Measurements from ENCODE around the gene FGF18.

Gene FGF18

GRCh38 chr5:171425596-171426244, 6.3 kb downstream of the FGF18 start:
- DNase-seq: no peak

DNA sequence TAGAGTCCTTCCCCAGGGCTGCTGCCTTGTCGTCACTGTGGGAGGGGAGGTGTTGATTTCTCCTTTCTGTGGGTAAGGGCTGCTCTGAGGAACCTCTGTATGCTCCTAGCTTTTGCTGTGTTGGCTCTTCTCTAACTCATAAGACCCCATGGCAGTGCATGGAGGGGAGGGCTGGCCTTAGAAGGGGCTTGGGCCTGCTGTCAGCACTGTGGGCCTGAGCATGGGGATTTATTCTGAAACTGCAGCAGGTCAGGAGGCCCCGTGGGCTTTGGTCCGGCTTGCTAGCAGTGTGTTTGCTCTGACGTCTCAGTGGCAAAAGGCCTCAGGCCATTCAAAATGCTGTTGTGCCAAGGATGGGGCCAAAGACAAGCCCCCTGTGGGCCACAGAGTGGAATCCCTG, 6.8 kb downstream of the FGF18 start:
- DNase-seq: no peak

- DNase-seq: no peak
These were observed 7.2 kb downstream of the FGF18 start for GRCh38 chr5:171426680-171427079.

DNA sequence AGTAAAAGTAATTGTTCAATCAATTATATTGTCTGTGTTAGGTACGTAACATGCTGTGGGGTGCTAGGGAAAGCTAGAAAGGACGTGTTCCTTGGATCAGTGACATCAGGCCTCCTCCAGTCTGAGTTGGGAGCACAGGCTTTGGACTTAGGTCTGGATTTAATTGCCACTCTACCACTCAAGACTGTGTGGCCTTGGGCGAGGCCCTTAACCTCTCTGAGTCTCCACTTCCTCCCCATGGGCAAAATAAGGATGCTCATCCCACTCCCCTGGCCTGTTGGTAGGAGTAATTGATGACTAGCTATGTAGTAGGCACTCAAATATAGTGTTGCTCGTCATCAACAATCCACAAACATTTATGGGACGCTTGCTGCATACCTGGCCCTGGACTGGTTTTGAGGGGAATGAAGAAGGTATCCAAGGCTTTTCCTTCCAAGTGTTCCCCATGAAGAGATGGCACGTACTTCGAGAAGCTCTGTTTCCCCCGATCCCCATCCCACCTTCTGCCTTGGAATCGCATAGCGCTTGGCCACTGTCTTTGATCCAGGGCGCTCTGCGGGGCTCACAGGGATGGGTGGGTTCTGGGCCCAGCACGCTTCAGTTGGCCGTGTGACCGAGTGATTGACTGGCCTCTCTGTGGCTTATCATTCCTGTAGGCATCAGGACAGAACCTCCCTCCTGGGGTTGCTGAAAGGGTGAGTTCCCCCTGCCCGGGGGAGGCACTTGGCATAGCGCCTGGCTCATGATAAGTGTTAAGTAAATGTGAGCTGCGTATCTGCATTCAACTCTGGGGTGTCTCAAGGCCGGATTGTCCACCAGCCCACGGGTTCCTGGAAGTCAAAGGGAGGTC, 8.1 kb downstream of the FGF18 start:
- DNase-seq: no peak

DNA sequence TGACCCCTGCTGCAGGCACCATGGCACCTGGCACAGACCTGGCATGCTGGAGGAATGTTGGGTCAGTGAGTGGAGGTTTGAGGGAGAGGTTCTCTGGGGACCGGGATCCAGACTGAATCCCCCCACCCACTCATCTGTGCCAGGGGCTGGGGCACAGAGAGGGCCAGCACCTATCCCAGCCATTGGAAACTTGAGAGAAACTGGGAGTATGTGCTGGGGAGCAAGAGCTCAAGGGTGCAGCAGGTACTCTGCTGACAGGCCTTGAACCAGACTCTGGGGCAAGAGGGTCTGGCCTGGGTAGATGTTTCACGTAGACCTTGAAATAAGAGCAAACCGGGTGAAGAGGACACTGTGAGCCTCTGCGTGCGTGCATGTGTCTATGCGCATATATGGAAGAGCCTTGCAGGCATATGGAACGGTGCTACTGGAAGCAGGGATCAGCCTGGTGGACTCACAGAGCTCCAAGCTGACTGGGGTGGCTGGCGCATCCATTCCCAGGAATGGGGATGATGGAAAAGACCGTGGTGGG, 8.8 kb downstream of the FGF18 start:
- no peak for DNase-seq

GRCh38 chr5:171428809-171429542, 9.5 kb downstream of the FGF18 start:
- DNase-seq: peak; percentile 5

DNA sequence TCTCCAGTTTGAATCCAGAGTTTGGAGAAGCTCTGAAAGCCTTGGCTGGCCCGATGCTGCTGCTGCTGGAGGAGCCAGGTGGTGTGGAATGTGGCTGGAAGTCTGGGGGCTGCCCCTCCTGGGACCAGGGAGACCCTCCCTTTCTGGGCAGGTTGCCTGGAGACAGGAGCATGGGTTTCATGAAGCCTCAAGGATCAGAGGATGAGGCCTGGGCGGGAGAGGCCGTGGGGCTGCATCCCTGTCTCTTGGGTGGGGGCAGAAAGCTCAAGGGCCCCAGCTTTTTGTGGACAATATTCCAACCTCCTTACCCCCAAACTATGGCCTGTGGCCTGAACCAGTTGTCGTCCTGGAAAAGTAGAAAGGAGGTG, 10.1 kb downstream of the FGF18 start:
- DNase-seq: no peak

GRCh38 chr5:171431251-171431777, 11.9 kb downstream of the FGF18 start:
- no peak for DNase-seq

DNA sequence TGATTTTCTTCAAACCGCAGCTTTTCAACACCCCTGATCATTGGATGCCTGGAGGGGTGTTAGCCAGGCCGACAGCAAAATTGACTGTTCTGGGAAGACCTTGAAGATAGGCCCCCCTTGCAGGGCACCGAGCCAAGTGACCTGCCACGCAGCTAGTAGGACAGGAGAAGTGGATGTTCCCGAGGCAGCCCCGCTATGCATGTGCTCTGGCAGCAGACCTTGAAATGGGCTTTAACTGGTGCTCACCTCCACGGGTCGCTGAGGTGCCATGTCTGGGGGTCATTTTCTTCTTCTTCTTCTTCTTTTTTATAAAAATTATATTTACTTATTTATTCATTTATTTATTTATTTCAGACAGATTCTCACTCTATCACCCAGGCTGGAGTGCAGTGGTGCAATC, 12.6 kb downstream of the FGF18 start:
- no peak for DNase-seq

GRCh38 chr5:171432583-171433351, 13.3 kb downstream of the FGF18 start:
- DNase-seq: no peak

- DNase-seq: no peak
These were observed 13.9 kb downstream of the FGF18 start for GRCh38 chr5:171433352-171433698.

DNA sequence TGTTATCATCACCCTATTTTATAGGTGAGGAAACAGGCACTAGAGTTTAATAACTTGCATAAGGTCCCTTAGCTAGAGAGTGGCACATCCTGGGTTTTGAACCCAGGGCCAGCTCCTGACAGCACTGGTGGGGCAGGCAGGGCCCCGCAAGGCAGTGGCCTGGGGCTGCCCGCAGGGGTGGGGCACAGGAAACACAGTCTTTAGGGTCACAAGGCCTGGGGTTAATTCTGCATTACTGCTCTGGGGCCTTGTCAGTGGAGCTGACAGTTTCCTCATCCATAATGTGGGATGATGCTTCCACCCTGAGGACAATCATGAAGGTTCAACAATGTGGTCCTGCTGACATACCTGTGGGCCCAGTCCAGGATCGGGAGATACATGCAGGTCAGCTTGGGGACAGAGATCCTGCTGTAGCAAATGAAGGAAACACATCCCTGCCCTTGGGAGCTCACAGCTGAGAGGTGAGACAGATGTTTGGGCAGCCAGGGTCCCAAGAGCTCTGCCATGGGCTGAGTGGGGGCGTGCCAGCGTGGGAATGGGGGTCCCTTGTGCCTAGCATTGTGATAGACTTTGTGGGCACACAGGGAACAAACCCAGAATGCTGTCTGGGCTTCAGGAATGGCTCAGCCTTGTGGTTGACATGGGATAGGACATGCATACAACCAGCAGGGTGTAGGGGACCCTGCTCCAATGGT, 14.7 kb downstream of the FGF18 start:
- DNase-seq: no peak

GRCh38 chr5:171434874-171435273, 15.4 kb downstream of the FGF18 start:
- no peak for DNase-seq

DNA sequence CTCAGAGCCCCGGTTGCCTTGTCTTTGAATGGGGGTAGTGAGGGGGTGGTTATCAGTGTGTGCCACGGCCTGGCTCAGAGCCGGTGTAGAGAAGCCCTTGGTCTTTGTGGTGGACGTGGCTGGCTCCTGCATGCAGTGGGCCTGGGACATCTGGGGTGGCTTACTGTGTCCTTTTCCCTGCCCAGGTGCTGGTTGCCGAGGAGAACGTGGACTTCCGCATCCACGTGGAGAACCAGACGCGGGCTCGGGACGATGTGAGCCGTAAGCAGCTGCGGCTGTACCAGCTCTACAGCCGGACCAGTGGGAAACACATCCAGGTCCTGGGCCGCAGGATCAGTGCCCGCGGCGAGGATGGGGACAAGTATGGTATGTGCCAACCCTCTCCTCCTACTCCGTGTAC, 16.5 kb downstream of the FGF18 start:
- no peak for DNase-seq

DNA sequence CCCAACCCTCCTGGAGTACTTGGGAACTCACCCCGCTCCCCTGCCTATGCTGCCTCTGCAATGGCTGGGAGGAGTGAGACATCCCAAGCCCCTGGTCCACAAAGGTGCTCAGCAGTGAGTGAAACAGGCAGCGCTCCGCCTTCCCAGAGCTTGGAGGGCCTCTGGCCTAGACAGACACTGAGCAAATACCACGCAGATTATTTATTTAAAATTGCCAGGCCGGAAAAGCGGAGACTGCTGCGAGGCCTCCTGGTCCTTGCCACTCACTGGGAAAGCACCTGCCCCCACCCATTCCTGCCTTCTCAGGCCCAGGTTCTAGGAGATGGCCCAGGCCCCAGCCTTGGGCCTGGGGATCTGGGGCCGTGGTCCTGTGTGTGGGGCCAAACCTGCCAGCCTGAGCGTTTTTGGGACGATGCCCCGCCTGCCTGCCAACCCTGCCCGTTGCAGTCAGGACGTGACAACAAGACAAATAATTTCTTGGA, 17.4 kb downstream of the FGF18 start:
- no peak for DNase-seq

GRCh38 chr5:171437286-171437821, 17.9 kb downstream of the FGF18 start:
- no peak for DNase-seq

DNA sequence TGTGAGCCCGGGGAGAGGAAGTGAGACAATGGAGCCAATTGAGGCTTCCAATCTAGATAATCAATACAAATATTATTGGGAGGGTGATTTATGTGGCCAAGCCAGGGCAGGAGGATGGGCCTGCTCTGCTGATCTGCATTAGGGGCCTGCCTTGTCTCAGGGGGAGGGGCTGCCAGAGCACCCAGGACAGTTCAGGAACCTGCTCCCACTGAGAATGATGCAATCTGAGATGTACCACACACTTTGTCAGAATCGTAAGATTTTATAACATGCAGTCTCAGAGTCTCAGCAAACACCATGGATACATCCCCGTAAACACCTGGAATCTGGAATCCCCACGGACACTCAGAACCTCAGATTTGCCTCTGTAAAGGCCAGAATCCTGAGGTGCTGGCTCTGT, 19.3 kb downstream of the FGF18 start:
- no peak for DNase-seq

DNA sequence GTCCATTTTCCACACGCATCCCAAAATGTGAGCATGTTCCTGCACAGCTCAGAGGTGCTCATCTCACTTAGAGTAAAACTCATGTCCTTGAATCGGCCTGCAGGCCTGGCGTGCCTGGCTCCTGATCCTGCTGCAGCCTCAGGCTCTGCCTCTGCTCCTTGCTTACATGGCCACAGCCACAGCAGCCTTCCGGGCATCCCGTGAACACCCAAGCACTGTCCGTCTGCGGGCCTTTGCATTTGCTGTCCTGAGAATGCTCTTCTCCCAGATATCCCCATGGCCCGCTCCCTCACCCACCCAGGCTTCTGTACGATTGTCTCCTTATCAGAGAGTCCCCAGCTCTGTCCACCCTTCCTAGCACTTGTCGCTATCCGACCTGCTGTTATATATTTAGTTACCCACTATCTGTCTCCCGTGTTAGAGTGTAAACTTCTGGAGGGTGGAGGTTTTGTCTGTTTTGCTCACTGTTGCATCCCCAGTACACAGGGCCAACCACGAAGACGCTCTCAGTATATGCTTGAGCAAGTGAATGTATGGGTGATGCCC, 21.9 kb downstream of the FGF18 start:
- no peak for DNase-seq

DNA sequence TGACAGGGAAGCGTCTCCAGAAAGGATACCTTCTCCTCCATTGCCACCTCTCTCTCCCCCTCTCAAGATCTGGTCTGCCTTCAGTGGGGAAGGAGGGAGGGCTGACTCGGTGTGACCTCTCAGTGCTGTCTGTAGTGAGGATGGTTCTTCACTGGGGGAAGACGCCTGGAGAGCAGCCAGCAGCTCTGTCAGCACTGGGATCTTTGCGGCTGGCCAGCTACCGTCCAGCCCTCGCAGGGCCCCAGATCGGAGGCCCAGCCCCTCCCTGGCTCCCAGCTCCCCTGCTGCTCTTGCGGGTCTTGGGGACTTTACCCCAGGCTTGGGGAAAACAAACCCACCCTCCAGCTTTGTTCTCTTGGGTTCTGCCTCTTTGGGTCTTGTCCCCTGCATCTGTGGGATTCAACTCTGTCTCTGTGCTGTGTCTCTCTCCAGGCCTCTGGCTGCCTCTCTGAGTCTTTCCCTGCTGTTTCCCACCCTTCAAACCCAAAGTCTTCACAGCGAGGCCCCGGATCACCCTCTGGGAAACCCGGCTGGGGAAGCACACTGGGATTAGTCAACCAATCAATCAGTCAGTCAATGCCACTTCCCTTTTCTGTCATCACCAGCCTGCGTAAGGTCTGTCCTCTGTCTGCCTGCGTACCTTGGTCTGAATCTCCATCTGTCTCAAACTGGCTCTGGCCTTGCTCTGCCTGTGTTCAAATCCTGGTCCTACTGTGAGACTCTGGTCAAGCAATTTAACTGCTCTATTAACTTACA, 23.0 kb downstream of the FGF18 start:
- DNase-seq: no peak

GRCh38 chr5:171444582-171444981, 25.1 kb downstream of the FGF18 start:
- DNase-seq: no peak

Measured in activated CD8-positive, alpha-beta memory T cell treated with anti-CD3 and anti-CD28 coated beads, Interleukin-2, amount 50 U/mL, for 4 hours (primary cell).